Measurements from ENCODE around the gene SCYL3.
A peak's percentile ranks its signal among the peaks of the same experiment; 100 is the strongest.

SCYL3 gene

DNA sequence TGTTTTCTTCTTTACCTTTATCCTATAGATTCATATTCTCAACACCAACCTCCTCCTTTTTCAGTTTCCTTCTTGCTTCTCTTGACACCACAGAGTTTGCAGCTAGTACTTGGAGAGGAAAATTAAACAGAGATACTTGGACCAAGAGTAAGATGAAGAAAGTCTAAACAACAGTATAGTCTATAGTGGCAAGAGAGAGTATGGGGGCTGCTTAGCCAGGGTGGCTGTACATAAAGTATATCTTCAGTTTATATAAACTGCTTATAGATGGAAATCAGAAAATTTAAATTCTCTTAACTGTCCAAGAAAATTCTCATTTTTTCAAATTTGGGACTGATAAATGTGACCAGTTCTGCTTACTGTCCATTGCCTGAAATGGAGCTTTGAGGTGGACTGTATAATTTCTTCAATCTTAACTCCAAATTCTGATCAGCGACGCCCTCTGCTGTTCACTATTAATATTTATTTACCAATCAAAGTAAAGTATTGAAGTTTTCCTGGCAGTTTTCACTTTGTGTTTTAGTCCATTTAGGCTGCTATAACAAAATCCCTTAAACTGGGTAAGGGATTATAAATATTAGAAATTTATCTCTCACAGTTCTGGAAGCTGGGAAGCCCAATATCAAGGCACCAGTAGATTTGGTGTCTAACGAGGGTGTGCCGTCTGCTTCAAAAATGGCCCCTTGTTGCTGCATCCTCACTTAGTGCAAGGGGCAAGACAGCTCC is 84.2 kb downstream of the SCYL3 start:
- DNase-seq = peak; percentile 64

DNA sequence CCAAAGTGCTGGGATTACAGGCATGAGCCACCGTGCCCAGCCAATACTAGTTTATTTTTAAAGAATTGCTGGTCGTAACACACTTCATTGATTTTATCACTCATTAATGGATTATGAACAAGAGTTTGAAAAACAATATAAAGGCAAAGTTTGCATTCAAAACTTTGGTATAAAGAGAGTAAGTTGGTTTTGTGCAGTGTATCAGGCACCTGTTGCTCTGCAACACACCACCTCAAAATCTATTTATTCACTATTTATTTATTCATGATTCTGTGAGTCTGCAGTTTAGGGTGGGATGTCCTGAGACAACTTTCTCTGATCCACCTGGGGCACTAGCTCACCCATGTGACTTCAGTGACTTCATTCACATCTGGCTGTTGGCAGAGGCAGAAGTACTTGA is 88.8 kb downstream of the SCYL3 start:
- DNase-seq = no peak

- no peak for DNase-seq
Measured at GRCh38 chr1:169802888-169803287, 90.8 kb downstream of the SCYL3 start.
